AG08396 (cell line): ENCODE measurements around the gene SACM1L.

Experiments
- DNase-seq: peaks from one replicate; pipeline ENCODE4 v3.0.0; 2012; ENCODE audit warnings: low spot score, mixed read lengths

SACM1L gene

DNA sequence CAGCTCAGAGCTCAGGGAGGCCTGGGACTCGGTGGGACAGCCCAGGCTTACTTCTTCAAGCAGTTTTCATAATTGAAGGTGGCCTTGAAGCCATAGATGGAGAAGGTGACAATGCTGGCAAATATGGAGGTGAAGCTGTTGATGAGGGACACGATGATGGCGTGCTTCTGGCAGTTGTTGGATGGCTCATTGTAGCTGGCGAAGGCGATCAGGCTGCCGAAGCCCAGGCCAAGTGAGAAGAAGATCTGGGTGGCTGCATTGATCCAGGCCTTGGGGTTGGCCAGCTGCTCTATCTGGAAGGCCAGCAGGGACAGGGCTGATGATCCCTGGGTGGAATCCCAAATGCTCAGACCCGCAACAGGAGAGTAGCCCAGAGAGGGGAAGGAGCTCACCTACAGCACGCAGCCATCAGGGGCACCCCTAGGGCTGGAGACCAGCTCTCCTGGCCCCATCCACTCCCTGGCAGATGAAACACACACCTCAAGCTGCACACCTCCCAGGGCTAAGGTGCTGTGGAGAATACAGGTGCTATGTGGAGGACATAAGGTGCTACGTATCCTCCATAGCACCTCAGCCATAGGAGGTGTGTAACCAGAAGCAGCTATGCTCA lies 82.1 kb downstream of the SACM1L start:
- DNase-seq: no peak

GRCh38 chr3:45771831-45772230 lies 82.6 kb downstream of the SACM1L start:
- DNase-seq: no peak

- no peak for DNase-seq
Measured at GRCh38 chr3:45772341-45773035, 83.3 kb downstream of the SACM1L start.

DNA sequence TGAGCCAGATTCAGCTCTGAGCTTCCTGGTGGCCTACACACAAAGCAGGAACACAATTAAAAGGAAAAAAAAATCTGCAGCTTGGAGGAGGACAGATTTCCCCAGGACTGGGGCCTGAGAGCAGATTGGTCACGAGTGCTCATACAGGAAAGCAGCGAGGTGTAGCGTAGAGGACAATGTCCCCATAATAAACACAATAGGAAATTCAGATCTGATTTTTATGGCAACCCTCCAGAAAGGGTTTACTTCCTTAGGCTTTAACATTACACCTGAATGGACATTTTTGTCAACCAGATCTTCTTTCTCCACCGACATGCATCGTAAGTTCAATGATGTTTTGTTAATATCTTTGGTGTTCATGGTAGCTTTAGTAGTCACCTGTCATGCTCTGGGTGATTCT lies 83.9 kb downstream of the SACM1L start:
- no peak for DNase-seq

DNA sequence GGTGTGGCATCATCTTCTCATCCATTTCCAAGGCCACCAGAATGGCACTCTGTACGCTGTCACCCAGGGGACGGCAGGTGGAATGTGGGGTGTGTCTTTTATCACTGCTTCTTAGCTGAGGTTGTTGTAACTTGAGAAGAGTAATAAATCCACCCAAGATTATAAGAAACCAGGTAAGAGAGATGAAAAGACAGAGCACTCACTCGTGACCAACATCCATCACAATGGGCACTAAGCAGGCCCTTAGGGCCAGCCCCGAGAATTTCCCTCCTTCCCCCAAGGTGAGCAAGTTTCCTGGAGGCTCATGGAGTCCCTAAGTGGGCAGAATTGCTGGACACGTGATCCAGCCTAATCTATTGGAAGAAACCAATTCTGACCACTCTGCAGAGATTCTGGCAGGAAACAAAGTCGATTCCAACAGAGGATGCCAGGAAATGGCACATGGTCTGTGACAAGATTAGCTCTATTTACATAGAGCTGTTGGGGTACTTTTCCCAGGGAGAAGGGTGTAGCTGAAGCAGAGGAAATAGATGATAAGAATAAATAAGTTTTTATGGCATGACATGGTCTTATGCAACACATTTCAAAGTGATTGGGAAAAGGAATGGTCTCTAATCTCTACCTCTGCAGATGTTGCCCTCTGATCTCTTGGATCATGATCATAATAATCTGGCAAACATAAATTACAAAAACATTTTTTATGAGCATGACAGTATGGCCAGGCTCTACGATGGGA lies 84.7 kb downstream of the SACM1L start:
- DNase-seq: no peak

GRCh38 chr3:45774581-45775521 lies 85.7 kb downstream of the SACM1L start:
- no peak for DNase-seq

GRCh38 chr3:45775571-45776300 lies 86.5 kb downstream of the SACM1L start:
- DNase-seq: no peak

DNA sequence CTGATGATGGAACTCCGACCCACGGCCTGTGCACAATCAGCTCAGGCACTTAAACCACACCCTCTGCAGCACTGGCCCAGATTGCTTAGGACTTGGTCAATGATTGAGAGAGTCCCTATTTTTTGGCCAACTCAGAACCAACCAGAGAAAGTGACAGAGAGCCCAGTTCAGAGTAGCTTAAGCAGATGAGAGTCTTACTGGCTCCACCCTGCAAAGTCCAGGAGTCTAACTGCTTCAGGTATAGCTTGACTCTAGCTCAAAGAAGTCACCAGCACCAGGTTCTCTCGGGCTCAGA lies 87.1 kb downstream of the SACM1L start:
- DNase-seq: no peak

GRCh38 chr3:45776611-45777010 lies 87.4 kb downstream of the SACM1L start:
- no peak for DNase-seq

DNA sequence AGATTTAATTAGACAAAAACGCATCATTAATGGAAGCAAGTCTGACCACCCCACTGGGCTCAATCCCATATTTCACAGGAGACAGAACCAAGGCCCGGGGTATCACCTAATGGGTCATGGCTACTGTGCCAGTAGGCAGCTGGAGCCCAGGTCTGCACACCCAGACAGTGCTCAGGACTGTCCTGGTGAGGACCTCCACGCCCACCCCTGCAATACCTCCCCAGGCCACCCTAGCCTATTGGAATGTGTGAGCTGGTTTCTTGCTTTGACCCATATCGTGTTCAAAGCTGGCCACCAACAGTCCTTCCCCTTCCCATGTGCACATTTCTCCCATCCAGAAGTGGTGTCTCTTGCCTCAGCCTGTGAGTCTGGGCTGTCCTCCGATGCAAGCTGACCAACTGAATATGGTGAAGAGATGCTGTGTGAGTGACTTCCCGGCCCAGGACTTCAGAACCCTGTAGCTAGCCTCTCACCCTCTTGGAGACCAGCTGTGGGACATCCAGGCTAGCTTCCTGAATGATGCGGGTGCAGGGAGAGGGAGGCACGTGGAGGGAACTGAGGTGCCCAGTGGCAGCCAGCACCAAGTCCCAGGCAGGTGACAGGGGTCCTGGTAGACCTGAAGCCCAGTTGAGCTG lies 88.0 kb downstream of the SACM1L start:
- DNase-seq: no peak

DNA sequence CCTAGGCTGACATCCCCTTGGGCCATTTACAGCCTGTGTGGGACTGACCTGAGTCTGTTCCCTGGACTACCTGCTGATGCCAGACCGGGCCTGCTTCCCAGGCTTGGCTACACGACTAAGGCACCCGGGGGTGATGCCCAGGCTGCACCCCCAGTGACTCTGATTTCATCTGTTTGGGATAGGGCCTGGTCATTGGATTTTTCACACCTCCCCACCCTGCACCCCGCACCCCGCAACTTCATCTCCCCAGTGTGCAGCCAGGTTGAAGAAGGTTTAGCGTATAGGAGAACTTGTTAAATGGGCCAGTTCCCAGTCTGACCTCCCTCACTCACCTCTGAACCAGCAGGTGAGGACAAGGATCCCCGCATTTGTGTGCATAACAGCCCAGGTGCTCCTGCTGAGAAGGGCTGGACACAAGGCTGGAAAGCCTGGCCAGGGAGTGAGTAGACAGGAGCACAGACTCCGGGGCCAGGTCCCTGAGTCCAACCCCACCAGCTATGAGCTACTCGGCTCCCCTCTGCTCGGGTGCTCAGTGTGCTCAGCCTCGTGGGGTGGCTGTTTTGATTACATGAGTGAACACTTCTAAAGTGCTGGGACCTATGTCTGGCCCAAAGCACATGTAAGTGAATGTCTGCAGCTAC lies 88.7 kb downstream of the SACM1L start:
- DNase-seq: no peak

DNA sequence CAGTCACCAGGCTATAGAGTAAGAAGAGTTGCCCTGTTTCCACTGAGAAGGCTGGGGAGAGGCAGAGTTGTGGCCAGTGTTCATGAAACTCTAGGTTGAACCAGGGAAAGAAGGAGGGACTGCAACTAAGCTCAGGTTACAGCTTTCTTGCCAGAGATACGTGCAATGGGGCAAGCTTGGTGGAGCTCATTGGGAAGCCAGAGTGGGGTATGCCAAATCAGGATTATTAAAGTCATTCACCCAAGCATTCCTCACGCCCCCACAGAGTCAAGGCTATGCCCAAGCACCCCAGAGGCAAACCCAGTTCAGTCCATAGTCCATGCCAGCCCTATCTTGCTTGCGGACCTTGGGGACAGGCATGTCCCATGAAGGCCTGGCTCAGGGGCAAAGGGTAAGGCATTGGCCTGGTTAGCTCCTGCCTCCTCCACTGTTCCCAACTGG lies 89.6 kb downstream of the SACM1L start:
- DNase-seq: no peak

- DNase-seq: no peak
Measured at GRCh38 chr3:45779746-45780735, 90.8 kb downstream of the SACM1L start.

DNA sequence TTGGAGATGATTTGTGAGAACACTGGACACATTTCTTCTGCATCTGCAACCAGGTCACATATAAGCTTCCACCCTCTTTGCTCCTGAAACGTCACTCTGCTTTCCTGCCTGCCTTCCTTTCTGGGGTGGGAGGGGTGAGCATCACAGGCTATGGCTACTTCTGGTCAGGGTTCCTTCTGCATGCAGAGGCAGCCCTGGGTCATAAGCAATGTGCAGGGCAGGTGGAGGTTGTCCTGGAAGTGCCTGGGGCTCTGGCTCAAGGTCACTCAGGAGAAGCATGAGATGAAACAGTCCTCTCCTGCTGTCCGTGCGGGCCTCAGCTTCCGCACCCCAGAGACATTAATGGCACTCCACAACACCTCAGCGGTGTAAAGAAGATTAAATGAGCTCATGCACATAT lies 92.1 kb downstream of the SACM1L start:
- no peak for DNase-seq

DNA sequence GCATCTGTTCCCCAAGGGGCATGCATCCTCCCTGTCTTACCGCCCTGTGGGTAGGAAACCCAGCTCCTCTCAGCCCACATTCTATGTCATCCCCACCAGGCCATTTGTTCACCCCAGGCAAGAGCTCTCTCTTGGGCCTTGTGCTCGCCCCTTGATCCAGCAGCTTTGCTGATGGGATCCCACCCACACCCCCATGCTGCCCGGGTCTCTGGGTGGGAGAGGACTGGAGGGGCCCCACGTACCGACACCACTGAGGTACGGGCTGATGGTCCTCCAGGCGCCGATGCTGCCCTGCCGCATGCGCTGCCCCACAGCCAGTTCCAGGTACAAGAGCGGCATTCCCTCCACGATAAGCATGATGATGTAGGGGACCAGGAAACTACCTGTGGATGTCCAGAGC lies 92.6 kb downstream of the SACM1L start:
- no peak for DNase-seq

DNA sequence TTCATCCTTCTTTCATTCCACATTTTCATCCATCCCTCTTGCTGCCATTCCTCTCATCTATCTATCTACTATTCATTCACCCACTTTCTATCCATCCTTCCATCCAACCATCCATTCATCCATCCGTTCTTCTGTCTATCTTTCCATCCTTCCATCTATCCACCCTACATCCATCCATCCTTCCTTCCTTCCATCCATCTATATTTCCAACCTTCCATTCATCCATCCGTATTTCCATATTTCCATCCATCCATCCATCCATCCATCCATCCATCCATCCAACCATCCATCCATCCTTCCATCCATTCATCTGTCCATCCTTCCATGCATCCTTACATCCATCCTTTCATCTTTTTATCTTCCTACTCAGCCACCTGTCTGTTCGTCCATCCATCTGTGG lies 93.2 kb downstream of the SACM1L start:
- no peak for DNase-seq

DNA sequence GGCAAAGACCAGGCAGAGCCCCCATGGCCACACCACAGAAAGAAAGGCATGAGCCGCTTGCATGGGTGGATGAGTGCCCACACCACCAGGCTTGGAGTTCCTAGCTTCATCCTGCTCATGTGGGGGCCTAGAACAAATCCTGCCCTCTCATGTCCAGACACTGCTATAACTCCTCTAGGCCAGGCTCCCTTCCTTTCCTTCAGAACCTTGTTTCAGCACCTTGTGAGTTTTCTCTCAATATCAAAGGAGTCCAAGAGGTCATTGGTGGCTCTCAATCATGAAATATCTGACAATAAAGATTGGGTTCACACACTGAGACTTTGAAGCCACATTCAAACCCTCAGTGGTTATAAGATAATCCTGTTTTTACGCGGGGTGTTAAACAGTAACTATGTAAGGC lies 94.5 kb downstream of the SACM1L start:
- no peak for DNase-seq

DNA sequence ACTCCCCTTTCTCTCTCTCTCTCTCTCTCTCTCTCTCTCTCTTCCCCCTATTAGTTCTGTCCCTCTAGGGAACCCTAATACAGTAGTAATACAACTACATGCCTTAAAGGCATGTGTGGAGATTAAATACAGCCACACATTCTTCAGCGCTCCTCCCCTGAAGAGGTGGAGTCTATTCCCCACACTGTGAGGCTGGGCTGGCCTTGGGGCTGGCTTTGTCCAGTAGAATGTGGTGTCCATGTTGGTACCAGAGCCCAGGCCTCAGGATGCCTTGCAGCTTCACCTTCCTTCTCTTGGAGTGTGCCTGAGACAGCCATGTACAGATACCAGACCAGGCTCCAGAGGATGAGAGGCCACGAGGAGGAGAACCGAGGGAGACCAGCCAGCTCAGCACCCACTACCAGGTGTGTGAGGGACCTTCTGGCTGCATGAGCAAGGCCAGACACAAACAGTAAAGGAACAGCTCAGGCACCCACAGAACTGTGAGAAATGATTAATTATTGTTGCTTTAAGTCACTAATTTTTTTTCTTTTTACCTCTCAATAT lies 96.5 kb downstream of the SACM1L start:
- DNase-seq: no peak

GRCh38 chr3:45786801-45787495 lies 97.8 kb downstream of the SACM1L start:
- DNase-seq: no peak
